Osteoblast (primary cell): ENCODE measurements around the gene PDXDC1. TPM values are rescaled to one million over a fixed set of nuclear protein-coding genes. Genes with fewer than 3 reads are reported as not detected.
"Not testable (repeated sequence)": the region's sequence is repeated elsewhere in the genome, so short reads cannot be mapped to it uniquely, and the experiment has no call there.

Experiments
- DNase-seq: peaks from one replicate; pipeline ENCODE4 v3.0.0; 2011; ENCODE audit warnings: low spot score, mixed read lengths; ENCODE audit not compliant: insufficient read length; ENCODE audit errors: missing footprints
- H2AFZ ChIP-seq: 2 replicates; pipeline ENCODE4 v1.6.0; 2011; ENCODE audit warnings: mild to moderate bottlenecking, low read length
- H3K27ac ChIP-seq: 2 replicates; pipeline ENCODE4 v1.5.1; 2011; ENCODE audit warnings: mild to moderate bottlenecking, low read depth, low read length, moderate library complexity
- H3K27me3 ChIP-seq: 2 replicates; pipeline ENCODE4 v1.6.0; 2012; ENCODE audit warnings: mild to moderate bottlenecking, control low read depth, inconsistent platforms, low read length, moderate library complexity; ENCODE audit not compliant: insufficient read depth
- H3K36me3 ChIP-seq: 2 replicates; pipeline ENCODE4 v1.5.1; 2011; ENCODE audit warnings: mild to moderate bottlenecking, low read length, control low read depth, moderate library complexity; ENCODE audit not compliant: insufficient read depth
- H3K4me1 ChIP-seq: 2 replicates; pipeline ENCODE4 v1.5.1; 2011; ENCODE audit warnings: mild to moderate bottlenecking, low read length, control low read depth, moderate library complexity; ENCODE audit not compliant: insufficient read depth
- H3K4me2 ChIP-seq: 2 replicates; pipeline ENCODE4 v1.6.0; 2011; ENCODE audit warnings: mild to moderate bottlenecking, low read length; ENCODE audit not compliant: insufficient read depth
- H3K4me3 ChIP-seq: fragments of 200-600 bp; sonication (generic); 3 replicates; pipeline ENCODE4 v1.5.1; 2012; ENCODE audit warnings: mild to moderate bottlenecking, low read length, inconsistent platforms; ENCODE audit not compliant: insufficient read depth
- H3K79me2 ChIP-seq: 2 replicates; pipeline ENCODE4 v1.6.0; 2012; ENCODE audit warnings: mild to moderate bottlenecking, low read length, control low read depth, inconsistent platforms; ENCODE audit not compliant: insufficient read depth
- H3K9me3 ChIP-seq: 2 replicates; pipeline ENCODE4 v1.5.1; 2011; ENCODE audit warnings: low read depth, low read length, control low read depth
- H4K20me1 ChIP-seq: 2 replicates; pipeline ENCODE4 v1.6.0; 2012; ENCODE audit warnings: mild to moderate bottlenecking, low read length, control low read depth; ENCODE audit not compliant: insufficient read depth
- total RNA-seq: library from RNA; depleted of rRNA; stranded (reverse); fragments of >200 nt; gene quantifications from 2 replicates; pipeline ENCODE4 v1.2.3, GENCODE V29; 2012

Gene PDXDC1
- total RNA-seq, 1 donor = 82.5 TPM

- DNase-seq = not testable (repeated sequence)
Observed at GRCh38 chr16:14982521-14982920, 7.7 kb downstream of the PDXDC1 start.

GRCh38 chr16:14988092-14988491, 13.3 kb downstream of the PDXDC1 start:
- peaks cover 22% of the 10 kb centered on the region for H3K36me3 ChIP-seq
- peaks cover 55% of the 10 kb centered on the region for H4K20me1 ChIP-seq
- DNase-seq = peak; percentile 48
- H3K79me2 ChIP-seq = peaks cover 85% of the 10 kb centered on the region
- not testable (repeated sequence) for H3K27me3 ChIP-seq, H3K9me3 ChIP-seq, H2AFZ ChIP-seq, H3K4me2 ChIP-seq, H3K4me3 ChIP-seq, H3K4me1 ChIP-seq, H3K27ac ChIP-seq

More at GRCh38 chr16:14982521-14982920, 7.7 kb downstream of the PDXDC1 start:
- H3K36me3 ChIP-seq = peaks cover 11% of the 10 kb centered on the region
- H3K4me3 ChIP-seq, H3K4me1 ChIP-seq, H3K4me2 ChIP-seq, H3K27ac ChIP-seq, H3K9me3 ChIP-seq, H2AFZ ChIP-seq, H3K27me3 ChIP-seq: not testable (repeated sequence)
- H4K20me1 ChIP-seq = peaks cover 49% of the 10 kb centered on the region
- H3K79me2 ChIP-seq = peaks cover 90% of the 10 kb centered on the region

GRCh38 chr16:14988661-14989191, 13.9 kb downstream of the PDXDC1 start:
- peaks cover 84% of the 10 kb centered on the region for H3K79me2 ChIP-seq

GRCh38 chr16:14989291-14990281, 14.8 kb downstream of the PDXDC1 start:
- H3K27me3 ChIP-seq, H3K9me3 ChIP-seq, H3K27ac ChIP-seq, H3K4me1 ChIP-seq, H3K4me2 ChIP-seq, H3K4me3 ChIP-seq, H2AFZ ChIP-seq: not testable (repeated sequence)
- Histone ChIP-seq H4K20me1 (peaks cover 55% of the 10 kb centered on the region), H3K36me3 (peaks cover 21% of the 10 kb centered on the region), H3K79me2 (peaks cover 83% of the 10 kb centered on the region)
- peak; percentile 43 for DNase-seq

More at GRCh38 chr16:14988661-14989191, 13.9 kb downstream of the PDXDC1 start:
- DNase-seq = peak; percentile 70
- H3K36me3 ChIP-seq = peaks cover 22% of the 10 kb centered on the region
- H3K27me3 ChIP-seq, H3K4me1 ChIP-seq, H2AFZ ChIP-seq, H3K4me3 ChIP-seq, H3K9me3 ChIP-seq, H3K27ac ChIP-seq, H3K4me2 ChIP-seq: not testable (repeated sequence)
- peaks cover 57% of the 10 kb centered on the region for H4K20me1 ChIP-seq

GRCh38 chr16:14993277-14994151, 18.7 kb downstream of the PDXDC1 start:
- Histone ChIP-seq H3K79me2 (peaks cover 70% of the 10 kb centered on the region), H3K36me3 (peaks cover 17% of the 10 kb centered on the region), H4K20me1 (peaks cover 53% of the 10 kb centered on the region)
- not testable (repeated sequence) for H3K4me3 ChIP-seq, H3K27me3 ChIP-seq, H3K4me1 ChIP-seq, H3K27ac ChIP-seq, DNase-seq, H2AFZ ChIP-seq, H3K9me3 ChIP-seq, H3K4me2 ChIP-seq

GRCh38 chr16:14996702-14997101, 21.9 kb downstream of the PDXDC1 start:
- peaks cover 36% of the 10 kb centered on the region for H4K20me1 ChIP-seq
- H3K4me2 ChIP-seq = peak overlapping the region; percentile 40
- peaks cover 51% of the 10 kb centered on the region for H3K79me2 ChIP-seq
- H3K4me1 ChIP-seq, H3K27me3 ChIP-seq, H3K4me3 ChIP-seq, H3K9me3 ChIP-seq, H2AFZ ChIP-seq: not testable (repeated sequence)
- H3K36me3 ChIP-seq = peaks cover 30% of the 10 kb centered on the region
- H3K27ac ChIP-seq = peak overlapping the region; percentile 61
- DNase-seq = peak; percentile 10

- DNase-seq, H2AFZ ChIP-seq, H3K4me1 ChIP-seq, H3K27ac ChIP-seq, H3K27me3 ChIP-seq, H3K9me3 ChIP-seq, H3K4me3 ChIP-seq, H3K4me2 ChIP-seq: not testable (repeated sequence)
- H3K79me2 ChIP-seq = peaks cover 36% of the 10 kb centered on the region
- peaks cover 21% of the 10 kb centered on the region for H4K20me1 ChIP-seq
- peaks cover 30% of the 10 kb centered on the region for H3K36me3 ChIP-seq
Observed at GRCh38 chr16:14998300-14998699, 23.5 kb downstream of the PDXDC1 start.

GRCh38 chr16:14999845-15000244, 25.0 kb downstream of the PDXDC1 start:
- H3K4me1 ChIP-seq, H2AFZ ChIP-seq, H3K4me3 ChIP-seq, H3K9me3 ChIP-seq, H3K27ac ChIP-seq, H3K27me3 ChIP-seq, DNase-seq, H3K4me2 ChIP-seq: not testable (repeated sequence)
- Histone ChIP-seq H4K20me1 (peaks cover 21% of the 10 kb centered on the region), H3K36me3 (peaks cover 38% of the 10 kb centered on the region), H3K79me2 (peaks cover 28% of the 10 kb centered on the region)
